Hematopoietic multipotent progenitor cell treated with erythropoietin and hydrocortisone succinate and interleukin-3 and kit ligand, for 4 days (in vitro differentiated cells): ENCODE results near the gene PRR16.
A peak's percentile ranks its signal among the peaks of the same experiment; 100 is the strongest.

Source experiments
- DNase-seq: peaks from one replicate; pipeline ENCODE4 v3.0.0-alpha.2; 2015

Gene PRR16

DNA sequence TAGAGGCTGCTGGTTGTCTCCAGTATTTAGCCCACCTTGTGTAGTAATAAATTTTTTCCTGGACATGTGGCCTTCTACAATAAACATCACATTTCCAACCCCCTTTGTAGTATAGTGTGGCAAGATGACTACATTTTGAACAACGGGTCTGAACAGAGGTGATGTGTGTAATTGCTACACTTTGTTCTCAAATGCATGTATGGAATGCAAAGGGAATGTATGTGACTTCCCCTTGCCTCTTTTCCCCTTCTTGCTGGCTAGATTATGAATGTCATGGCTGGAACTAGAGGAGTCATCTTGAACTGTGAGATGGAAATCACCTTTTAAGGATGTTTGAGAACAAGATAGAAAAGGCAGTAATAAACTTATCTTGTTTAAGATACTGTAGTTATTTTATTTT is 54.5 kb downstream of the PRR16 start:
- DNase-seq: no peak

GRCh38 chr5:120527251-120527650 is 63.2 kb downstream of the PRR16 start:
- no peak for DNase-seq

DNA sequence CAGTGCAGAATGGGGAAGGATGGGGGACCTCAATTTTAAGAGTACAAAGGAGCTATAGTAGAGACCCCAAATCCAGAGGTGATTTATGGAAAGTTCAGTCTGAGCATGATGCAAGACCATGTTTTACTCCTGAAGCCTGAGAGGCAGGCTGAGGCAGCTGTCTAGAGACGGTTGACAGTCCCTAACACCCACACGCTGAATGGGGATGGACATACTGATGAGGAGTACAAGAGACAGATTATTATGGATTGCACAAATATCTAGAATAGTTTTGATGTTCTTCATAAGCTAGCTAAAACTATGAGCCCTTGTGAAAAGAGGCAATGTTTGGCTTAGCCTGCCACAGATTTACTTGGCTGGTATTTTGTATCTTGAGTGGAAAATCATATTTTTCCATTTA is 64.5 kb downstream of the PRR16 start:
- no peak for DNase-seq

DNA sequence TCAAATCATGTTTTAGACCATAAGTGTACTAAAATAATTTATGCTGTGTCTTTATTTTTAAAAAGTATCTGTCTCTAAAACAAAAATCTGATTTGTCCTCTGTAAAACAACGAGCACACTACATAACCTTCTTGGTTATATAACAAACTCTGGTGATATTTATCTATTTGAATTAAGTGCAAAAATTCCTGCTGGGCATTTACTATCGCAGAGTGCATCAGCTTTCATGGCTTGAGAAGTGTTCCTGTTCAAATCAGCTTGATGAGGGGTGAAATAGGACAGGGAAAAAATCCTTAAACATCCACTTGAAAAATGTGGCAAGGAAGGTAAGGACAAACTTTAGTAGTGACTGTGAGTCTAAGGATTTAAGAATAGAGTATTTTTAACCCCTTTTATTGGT is 65.3 kb downstream of the PRR16 start:
- no peak for DNase-seq

GRCh38 chr5:120531215-120531614 is 67.1 kb downstream of the PRR16 start:
- DNase-seq: no peak

GRCh38 chr5:120532835-120533234 is 68.7 kb downstream of the PRR16 start:
- peak; percentile 40 for DNase-seq

DNA sequence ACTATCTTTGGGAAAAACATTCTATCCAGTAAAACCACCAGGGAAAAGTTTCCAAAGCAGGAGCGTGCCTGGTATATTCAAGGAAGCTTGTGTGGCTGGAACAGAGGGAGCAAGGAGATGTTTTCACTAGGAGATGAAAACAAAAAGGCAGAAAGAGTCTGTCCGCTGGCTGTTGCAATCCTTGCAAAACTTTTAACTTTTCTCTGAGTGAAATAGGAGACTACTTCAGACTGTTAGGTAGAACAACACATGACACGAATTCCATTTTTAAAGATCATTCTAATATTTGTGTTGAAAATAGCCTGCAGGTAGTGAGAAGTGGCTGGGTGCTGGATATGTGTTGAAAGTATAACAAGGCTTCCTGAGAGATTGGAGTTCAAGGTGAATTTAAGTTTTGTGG is 69.5 kb downstream of the PRR16 start:
- no peak for DNase-seq

- no peak for DNase-seq
These were observed 71.8 kb downstream of the PRR16 start for GRCh38 chr5:120535900-120536299.

- DNase-seq: no peak
These were observed 74.0 kb downstream of the PRR16 start for GRCh38 chr5:120538149-120538548.

DNA sequence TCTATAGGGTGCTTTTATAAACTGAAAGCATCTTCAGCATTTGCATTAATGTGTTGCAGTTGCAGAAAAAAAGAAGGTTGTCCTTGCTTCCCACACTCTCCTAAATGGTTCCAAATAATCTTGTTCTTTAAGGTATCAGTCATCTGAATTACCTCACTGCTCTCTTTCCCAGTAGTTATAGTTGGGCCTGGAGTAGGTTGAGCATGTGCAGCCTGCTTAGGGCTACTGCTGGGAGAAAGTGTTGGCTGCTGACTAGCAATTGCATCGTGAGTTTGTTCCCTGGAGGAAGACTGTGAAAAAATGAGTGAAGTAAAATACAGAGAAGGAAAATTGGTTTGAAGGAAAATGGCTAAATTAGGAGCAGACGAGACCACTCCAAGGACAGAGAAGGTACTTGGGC is 74.5 kb downstream of the PRR16 start:
- DNase-seq: no peak

DNA sequence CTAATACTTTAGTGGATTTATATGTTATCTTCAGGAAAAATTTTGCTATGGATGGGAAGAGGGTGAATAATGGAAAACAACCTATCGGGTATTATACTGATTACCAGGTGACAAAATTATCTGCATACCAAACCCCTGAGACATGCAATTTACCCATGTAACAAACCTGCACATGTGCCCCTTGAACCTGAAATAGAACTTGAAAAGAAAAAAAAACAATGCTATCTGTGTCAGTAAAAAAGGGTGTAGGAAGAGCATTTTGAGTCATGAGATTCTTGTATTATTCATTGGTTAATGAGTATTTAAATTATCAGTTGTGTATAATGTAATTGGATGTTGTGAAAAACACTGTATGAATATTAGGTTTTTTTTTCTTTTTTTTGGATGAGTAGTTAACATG is 75.4 kb downstream of the PRR16 start:
- no peak for DNase-seq

DNA sequence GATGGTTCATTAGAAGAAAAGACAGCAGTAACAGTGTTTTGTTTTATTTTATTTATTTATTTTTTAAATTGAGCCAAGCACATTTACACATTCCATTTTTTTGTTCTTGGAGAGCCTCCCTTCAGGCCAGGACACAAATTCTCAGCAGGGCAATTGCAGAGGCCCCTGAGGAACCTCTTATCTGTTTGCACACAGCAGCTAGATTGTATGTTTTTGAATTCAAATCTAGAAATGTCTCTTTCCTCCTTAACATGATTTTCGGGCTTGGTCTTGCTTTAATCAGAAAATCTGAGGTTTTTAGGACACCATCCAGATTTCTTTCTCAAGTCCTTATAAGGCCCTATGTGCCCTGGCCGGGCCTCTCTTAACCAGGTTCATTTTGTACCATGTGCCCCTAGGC is 76.0 kb downstream of the PRR16 start:
- peak; percentile 3 for DNase-seq

GRCh38 chr5:120544043-120544442 is 79.9 kb downstream of the PRR16 start:
- no peak for DNase-seq

GRCh38 chr5:120545007-120545406 is 80.9 kb downstream of the PRR16 start:
- no peak for DNase-seq

- DNase-seq: no peak
These were observed 81.9 kb downstream of the PRR16 start for GRCh38 chr5:120545951-120546350.

DNA sequence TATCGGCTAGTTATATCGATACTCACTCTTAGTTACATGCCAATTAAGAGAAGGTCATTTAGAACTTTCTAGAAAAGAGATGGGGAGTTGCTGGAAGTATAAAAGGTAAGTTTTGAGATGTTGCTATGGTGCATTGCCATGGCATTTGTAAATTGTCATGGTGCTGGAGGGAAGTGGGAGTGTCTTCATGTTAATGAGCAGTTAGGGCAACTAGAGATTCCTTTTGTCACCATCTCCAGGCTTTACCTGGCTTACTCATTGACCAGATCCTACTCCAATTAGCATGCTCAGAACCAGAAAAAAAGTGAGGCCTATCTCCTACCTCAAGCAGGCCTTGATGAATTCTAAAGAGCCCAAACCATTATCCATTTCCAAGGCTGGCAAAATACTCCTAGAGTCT is 82.8 kb downstream of the PRR16 start:
- no peak for DNase-seq

- no peak for DNase-seq
These were observed 86.3 kb downstream of the PRR16 start for GRCh38 chr5:120550358-120550757.

DNA sequence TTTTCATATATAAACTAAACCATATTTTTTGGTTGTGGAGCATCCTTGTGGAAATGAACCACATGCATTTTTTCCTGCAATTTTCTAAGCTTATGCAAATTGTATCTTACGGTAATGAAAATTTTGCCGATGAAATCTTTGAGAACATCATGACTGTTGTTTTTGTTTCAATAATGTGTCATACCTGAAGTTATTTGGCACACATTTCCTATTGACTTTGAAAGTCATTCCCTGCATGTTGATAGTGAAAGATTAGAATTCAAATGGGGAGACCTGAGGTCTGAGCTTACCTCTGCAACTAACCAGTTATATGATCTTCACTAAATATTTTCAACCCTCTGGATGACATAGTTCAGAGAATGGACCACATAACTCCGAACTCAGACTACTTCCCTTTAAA is 88.5 kb downstream of the PRR16 start:
- no peak for DNase-seq

GRCh38 chr5:120555345-120555744 is 91.2 kb downstream of the PRR16 start:
- DNase-seq: no peak

DNA sequence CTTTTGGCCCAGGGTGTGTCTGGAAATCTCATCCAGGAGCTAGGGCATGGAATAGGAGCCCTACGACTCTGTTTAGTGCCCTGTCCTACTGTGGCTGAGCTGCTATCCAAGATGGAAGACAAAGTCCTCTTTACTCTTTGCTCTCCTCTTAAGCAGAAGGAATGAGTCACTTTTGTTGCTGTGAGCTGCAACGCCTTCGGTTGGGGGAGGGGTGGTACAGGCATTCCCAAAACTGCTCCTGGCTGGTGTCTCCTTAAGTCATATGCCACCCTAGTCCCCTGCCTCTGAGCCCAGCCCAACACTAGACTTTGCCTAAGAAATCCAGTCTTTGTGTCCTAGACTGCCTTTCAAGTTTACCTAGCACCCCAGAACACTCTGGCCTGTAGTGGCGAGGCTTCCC is 99.9 kb downstream of the PRR16 start:
- DNase-seq: no peak

DNA sequence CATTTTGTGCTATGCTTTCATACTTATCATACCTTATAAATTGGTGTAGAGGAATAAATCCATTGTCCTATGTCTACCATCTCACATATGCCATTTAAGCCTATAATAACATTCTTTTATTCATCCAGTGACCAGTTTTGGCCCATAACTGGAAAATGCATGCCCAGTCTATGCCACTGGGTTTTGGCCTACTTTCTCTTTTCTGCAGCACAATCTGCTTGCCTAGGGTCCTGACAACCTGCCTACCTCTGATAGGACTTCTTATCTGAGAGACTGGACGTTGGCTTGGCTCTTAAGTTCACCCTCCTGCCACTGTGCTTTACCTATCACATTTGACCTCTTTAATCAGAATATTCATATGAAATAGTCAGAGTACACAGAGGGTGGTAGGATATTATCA is 103.0 kb downstream of the PRR16 start:
- no peak for DNase-seq

GRCh38 chr5:120567921-120568320 is 103.8 kb downstream of the PRR16 start:
- DNase-seq: no peak

GRCh38 chr5:120568711-120569110 is 104.6 kb downstream of the PRR16 start:
- DNase-seq: no peak

- DNase-seq: no peak
These were observed 112.5 kb downstream of the PRR16 start for GRCh38 chr5:120576588-120576987.

GRCh38 chr5:120582635-120583034 is 118.5 kb downstream of the PRR16 start:
- DNase-seq: no peak

DNA sequence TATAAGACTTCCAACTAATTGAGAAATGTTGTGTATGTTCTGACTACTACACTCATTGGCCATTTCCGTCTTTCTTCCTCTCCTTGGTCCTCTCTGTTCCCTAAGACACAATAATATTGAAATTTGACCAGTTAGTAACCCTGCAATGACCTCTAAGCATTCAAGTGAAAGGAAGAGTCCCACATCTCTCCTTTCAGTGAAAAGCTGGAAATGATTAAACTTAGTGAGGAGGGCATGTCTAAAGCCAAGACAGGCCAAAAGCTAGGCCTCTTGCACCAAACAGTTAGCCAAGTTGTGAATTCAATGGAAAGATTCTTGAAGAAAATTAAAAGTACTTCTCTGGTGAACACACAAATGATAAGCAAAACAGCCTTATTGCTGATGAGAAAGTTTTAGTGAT is 122.5 kb downstream of the PRR16 start:
- DNase-seq: no peak
